LNCAP (cell line): ENCODE results near the gene SMIM7.

Experiments used
- TF ChIP-seq, protein P1 (sequence below): fragments of 450-650 bp; IDR thresholded peaks from 2 replicates; pipeline ENCODE4 v1.5.1; 2017; ENCODE audit warnings: mild to moderate bottlenecking

SMIM7 gene

DNA sequence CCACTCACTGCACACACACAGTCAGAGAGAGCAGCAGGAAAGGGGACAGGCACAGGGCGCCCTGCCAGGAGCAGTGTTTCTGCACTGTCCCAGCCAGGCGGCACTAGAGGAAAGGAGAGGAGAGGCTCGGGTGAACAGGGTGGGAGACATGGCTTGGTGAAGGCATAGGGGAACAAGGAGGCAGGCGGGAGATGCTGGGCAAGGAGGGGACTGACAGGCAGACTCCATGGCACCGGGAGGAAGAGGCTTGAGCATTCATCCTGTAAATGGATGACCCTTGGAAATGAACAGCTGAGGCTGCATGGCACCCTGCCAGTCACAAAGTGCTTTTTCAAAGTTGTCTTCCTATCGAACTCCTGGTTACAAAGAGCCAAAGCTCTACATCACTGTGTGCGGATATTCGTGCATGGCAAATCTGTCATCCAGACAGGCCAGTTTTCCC lies 54.4 kb downstream of the SMIM7 start:
- TF ChIP-seq, protein P1, sequence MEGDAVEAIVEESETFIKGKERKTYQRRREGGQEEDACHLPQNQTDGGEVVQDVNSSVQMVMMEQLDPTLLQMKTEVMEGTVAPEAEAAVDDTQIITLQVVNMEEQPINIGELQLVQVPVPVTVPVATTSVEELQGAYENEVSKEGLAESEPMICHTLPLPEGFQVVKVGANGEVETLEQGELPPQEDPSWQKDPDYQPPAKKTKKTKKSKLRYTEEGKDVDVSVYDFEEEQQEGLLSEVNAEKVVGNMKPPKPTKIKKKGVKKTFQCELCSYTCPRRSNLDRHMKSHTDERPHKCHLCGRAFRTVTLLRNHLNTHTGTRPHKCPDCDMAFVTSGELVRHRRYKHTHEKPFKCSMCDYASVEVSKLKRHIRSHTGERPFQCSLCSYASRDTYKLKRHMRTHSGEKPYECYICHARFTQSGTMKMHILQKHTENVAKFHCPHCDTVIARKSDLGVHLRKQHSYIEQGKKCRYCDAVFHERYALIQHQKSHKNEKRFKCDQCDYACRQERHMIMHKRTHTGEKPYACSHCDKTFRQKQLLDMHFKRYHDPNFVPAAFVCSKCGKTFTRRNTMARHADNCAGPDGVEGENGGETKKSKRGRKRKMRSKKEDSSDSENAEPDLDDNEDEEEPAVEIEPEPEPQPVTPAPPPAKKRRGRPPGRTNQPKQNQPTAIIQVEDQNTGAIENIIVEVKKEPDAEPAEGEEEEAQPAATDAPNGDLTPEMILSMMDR: no peak; the same call in 1 of the 2 replicates

GRCh38 chr19:16605115-16605514 lies 54.8 kb downstream of the SMIM7 start:
- TF ChIP-seq, protein P1: no peak

DNA sequence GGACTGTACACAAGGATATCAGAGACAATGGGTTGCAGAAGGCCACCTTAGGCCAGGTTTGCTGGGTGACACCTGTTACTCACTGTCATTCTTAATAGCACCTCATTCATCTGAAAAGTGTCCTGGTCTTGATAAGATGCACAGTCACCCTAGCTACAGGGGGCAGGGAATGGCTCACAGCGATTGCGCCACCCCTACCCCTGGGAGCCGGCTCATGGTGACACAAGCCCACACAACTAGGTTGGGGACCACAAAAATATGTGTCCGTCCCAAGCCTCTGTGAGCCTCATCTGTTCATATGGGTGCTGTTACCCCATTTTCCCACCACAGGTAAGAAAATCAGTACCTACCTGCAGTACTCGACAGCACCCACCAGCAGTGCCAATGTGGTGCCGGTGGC lies 55.3 kb downstream of the SMIM7 start:
- TF ChIP-seq, protein P1: no peak

- TF ChIP-seq, protein P1: no peak
These were observed 56.9 kb downstream of the SMIM7 start for GRCh38 chr19:16603090-16603489.

DNA sequence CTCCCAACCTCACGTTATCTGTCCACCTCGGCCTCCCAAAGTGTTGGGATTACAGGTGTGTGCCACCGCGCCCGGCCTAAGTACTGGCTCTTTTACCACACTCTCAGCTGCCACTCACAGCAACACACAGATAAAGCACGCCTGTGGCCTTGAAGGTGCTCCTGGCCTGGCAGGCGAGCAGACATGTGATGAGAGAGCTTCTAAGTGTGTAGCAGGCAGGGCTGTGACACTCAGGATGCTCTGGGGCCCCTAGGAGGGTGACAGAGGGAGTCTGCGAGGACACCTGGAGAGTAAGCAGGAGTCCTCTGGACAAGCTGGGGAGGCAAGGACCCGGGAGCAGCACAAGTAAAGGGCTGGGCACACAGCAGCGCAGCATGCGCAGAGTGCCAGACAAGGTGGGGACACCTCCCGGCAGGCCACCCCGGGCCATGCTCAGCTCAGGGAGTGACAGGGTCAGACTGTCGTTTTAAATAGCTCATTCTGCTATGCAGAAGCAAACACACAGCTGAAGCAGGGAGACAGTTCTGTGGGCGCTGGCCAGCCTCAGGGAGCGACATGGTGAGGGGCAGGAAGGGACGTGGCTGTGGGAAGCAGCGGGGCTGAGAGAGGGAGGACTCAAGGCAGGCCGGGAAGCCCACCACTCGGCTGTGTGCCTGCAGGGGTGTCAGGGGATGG lies 58.4 kb downstream of the SMIM7 start:
- TF ChIP-seq, protein P1: no peak

GRCh38 chr19:16600824-16601223 lies 59.1 kb downstream of the SMIM7 start:
- TF ChIP-seq, protein P1: no peak

DNA sequence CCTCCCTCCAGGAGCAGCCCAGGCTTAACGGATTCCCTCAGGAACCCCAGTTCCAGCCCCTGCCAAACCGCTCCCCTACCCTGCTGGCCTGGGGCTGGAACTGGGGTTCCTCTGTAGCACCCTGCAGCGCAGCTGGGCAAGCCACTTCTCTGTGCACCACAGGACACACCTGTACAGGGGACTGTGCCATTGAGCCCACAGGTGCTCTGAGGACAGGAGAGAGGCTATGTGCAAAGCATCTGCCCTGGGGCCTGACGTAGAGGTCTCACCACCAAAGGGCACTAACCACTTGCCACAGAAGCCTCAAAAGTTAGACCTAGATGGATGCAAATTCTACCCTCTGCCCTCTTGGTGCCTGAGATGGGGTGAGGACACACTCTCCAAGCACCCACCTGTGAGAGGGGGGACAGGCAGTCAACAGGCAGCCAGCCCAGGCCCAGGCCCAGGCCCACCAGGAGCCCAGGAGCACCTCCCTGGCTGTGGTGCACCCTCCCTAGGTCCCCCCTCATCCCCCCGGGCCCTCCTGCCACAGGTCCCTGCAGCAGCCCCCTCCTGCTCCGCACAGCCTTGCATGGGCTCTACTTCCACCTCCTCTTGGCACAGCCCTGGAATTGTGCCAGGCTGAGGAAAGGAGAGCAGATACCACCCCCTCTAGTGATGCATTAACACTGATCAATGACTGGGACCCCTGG lies 60.1 kb downstream of the SMIM7 start:
- TF ChIP-seq, protein P1: no peak
